HG02642 (cell line): ENCODE results near the gene CLDN20.

Experiments used
- ATAC-seq: cut with Tn5 transposase; IDR thresholded peaks from one replicate; pipeline ENCODE4 v1.9.1; 2021; ENCODE audit warnings: mild to moderate bottlenecking; ENCODE audit not compliant: unreplicated experiment, poor library complexity

Gene CLDN20

DNA sequence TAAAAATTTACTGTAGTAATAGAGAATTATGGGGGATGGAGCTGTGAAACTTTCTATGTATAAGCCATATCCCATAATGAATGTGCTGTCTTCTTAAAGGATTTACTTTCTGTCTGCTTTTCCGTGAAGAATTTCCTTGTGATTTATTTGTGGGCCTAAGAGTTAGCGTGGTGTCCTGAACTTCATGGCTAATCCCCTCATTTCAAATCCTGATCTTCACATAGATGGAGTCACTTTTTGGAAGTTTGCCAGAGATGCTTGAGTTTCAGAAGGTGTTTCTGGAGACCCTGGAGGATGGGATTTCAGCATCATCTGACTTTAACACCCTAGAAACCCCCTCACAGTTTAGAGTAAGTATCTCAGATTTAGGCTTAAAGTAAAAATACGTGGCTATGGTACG, 19.4 kb upstream of the CLDN20 start:
- no peak for ATAC-seq

DNA sequence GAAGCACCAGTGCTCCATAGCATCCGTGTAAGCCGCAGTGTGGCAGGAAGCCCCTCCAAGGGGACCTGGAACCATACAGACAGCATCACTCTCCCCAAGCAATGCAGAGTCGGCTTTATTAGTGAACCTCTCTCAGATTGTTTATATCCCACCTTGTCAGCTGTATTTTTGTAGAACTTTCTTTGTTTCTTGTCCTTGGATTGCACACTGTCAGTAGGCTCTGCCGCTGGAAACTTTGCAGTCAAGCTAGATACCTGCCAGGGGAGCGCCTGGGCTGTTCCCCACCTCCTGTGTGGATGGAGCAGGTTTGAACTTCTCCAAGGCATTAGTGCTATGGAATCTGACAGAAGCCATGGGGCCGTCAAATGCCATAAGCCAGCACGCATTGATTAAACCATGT, 18.6 kb upstream of the CLDN20 start:
- no peak for ATAC-seq

DNA sequence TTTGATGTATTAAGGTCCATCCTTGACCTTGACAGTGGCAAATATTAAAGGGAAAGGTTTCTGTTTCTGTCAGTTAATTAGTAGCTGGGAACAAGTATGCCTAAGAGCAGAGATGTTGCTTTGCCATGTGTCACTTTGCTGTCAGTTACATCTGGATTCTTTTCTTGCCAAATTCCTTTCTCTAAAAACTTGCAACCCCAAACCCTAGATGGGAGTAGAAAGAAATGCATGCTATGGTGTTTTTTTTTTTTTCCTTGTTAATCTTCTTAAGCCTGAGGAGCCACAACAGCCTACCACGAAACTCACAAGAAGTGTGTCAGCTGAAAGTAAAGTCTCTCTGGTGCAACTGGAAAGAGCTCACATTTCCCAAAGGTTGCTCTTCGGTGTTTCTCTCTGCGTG, 18.0 kb upstream of the CLDN20 start:
- no peak for ATAC-seq

DNA sequence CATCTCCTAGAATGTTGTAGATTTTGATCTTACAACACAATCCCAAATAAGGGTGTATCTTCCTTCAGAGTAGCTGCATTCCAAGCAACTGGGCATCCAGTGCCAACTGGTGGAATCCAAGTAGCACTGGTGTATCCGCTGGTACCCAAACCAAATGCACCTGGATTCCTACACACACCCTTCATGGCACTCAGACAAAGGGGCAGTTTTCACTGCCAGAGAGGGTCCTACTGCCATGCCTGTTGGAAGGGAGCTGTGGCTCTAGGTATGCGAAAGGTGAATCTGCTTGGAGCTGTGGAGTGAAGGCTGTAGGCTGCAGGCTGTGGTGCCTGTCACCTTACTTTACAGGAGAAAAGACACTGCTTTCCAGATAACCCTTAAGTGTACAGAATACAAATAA, 17.0 kb upstream of the CLDN20 start:
- no peak for ATAC-seq

DNA sequence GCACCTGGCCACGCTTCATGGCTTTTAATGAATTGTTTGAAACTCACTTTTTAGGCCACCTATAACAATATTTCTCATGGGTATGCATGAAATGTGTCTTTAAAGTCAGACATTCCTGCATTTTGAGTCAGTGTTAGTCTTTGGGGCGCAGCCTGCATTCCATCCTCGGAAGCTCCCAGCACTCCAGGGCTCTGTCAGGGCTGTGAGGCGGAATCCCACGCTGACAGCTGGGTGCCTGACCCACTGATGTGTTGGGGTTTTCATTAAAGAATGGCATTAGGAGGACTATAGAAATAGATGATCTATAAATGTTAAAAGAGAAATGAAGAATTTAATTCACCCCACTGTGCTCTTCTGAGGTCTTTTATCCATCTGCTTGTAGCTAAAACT, 16.2 kb upstream of the CLDN20 start:
- ATAC-seq: no peak

DNA sequence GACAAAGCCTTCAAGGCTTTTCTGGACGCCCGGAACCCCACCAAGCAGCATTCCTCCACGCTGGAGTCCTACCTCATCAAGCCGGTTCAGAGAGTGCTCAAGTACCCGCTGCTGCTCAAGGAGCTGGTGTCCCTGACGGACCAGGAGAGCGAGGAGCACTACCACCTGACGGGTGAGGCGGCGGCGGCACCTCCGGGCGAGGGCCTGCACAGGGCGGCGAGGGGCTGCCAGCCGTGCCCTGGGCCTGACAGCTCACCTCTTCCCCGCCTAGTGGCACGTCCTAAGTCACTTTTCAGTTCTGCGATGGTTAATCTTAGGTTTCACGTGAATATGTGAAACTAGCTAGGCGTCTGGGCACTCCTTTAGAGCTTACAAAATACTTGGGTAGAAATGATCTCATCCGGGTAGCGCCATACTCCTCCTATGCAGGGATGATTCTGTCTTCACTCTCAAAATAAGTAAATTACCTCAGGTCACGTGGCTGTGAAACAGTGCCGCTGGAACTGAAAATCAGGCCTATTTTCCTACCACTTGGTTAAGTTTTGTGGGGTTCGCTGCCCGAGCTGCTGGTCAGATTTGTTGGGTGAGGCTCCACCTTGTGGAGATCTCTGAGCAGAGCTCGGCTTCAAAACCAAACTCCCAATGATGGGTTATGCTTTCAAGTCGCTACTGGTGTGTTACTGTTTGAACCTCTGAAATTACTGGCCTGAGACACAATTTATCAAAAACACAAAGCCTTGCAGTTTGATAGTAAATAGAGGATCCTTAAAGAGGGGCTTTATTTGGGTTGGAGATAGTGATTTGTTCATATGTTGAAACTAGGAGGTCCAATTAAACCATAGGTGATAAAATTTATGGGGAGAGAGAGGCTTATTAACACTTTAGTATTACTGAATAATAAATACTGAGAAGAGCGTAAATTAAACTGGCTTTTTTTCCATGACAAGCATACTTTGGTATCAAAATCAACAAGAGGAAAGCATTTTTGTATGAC, 15.5 kb upstream of the CLDN20 start:
- ATAC-seq: no peak

DNA sequence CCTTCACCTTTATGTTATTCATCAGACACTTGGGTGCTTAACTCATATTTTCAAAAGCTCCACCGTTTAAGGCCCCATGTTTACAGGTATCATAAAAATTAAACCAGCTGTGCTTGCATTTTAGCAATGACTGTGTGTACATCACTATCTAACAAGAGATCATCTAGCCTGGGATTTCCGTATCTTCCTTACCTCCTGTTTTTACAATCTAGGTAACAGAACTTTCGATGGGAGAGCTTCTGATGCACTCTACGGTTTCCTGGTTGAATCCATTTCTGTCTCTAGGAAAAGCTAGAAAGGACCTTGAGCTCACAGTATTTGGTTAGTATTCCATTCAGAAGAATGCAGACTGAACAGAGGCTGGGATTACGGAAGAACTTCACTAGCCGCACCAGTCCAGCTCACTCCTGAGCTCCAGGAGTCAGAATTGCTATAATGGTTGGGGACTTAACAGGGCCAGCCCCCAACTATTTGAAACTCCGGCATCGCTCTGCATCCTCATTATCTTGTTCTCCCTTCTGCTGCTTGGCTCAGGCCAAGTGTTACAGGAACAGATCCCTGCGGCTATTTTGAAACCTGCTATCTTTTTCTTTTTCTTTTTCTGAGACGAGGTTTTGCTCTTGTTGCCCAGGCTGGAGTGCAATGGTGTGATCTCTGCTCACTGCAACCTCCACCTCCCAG, 13.0 kb upstream of the CLDN20 start:
- ATAC-seq: no peak

DNA sequence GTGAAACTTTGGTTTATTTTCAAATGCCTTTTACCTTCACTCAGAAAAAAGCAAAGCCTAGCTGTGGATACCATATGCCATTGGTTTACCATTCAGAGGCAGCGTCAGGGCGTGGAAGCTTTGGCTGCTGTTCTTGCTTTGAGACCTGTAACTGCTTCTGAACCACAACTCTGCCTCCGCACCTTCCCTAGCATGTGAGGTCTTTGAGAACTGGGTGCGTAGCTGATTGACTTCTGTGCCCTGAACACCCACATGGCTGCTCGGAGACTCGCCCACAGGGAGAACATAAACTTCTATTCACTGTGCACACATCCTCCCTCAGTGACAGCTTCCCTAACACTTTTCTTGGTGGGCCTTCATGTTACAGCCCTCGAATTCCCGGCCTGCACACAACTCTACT, 11.2 kb upstream of the CLDN20 start:
- no peak for ATAC-seq

DNA sequence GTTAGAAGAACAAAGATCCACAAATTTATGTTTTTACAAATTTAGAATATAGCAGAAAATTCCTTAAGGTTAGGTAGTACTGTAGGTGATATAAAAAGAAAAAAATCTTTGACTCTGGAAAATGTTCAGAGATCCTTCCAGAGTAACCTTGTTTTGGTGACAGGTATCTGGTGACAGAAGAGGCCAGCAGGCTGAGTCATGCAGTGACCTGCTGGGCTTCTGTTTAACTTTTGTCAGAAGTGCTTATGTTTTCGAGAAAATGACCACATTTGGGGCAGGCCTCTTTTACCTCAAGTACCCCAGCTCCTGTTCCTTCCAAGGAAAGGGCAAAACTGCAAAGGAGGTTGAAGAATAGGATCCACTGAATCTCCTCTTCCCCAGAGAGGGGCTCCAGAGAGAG, 10.5 kb upstream of the CLDN20 start:
- ATAC-seq: no peak

DNA sequence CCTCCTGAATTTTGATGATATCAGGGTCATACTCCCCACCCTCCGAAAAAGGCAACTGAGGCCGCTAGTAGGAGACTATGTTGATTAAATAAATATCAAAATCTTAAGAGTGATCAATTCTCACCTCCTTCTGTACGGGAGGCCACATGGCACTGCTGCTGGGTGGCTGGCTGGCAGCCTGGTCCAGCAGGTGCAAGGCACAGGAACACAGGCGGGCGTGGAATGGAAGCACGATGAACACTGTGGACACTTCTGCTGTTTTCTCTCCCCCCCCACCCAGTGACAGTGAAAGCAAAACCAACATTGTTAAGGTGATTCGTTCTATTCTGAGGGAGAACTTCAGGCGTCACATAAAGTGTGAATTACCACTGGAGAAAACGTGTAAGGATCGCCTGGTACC, 9.7 kb upstream of the CLDN20 start:
- no peak for ATAC-seq

DNA sequence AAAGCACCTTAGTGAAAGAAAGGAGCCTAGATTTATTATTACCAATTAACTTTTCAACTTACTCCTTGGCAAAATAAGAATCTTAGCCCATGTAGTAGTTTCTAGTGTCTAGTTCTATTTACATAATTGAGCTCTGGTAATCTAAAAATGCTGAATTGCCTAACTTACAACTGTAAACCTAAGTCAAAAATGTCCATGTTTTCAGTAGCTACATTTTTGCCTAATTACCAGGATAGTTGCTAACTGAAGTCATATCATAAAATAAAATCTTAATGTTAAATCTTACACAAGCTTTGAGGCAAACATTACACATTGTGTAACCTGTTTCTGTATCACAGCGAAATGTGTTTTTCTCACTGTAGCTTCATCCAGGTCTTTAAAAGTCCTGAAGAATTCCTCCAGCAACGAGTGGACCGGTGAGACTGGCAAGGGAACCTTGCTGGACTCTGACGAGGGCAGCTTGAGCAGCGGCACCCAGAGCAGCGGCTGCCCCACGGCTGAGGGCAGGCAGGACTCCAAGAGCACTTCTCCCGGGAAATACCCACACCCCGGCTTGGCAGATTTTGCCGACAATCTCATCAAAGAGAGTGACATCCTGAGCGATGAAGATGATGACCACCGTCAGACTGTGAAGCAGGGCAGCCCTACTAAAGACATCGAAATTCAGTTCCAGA, 7.6 kb upstream of the CLDN20 start:
- no peak for ATAC-seq

DNA sequence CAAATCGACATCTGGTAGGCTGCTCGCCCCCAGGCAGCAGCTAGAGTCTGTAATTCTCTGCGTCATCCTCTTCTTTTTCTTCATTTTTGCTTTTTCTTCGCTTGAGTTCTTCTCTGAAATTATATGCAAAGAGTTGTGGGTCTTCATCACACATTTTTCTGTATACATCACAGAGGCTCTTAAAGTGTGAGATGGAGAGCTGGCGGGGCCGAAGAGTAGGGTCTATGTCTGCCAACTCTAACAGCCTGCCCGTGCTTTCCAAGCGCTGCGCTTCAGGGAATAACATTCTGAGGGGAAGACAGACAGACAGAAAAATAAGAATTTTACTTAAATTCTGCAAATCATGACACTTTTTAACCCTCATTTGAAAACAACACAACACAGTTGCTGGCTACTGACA, 6.0 kb upstream of the CLDN20 start:
- no peak for ATAC-seq

DNA sequence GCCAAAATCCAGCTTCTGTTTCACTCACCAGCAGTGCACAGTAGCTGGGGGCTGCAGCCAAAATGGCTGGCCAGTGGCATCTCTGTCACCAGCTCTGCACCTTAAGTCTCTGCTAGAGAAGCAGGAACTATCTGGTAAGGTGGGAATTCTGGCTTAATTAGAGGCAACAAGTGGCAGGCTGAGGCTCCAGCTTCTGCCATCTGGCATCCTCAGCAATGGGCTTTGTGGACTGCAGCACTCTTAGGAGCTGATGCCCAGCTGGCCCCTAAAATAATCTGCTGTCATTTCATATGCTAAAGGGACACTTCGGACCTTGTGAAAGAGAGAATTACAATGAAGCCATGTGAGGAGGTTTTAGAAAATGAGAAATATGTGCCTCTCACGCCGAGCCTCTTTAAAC, 4.6 kb upstream of the CLDN20 start:
- no peak for ATAC-seq

DNA sequence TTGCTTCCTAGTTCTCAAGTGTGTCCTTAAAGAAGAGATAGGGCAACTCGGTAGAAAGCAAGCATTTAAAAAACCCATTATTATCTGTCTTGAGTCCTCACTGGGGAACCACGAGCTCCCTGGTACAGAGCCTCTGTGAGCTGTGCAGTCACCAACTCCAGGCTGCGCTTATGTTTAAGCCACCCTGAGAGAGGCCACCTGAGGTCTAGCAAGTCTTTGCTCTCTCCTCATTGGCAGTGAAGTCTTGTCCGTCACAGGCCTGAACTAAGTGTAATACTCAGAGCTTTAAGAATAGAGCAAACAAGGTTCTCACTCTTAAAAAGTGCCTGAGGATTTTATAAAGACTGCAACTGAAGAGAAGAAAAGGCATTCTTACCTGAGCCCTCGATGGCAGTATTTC, 3.9 kb upstream of the CLDN20 start:
- no peak for ATAC-seq

DNA sequence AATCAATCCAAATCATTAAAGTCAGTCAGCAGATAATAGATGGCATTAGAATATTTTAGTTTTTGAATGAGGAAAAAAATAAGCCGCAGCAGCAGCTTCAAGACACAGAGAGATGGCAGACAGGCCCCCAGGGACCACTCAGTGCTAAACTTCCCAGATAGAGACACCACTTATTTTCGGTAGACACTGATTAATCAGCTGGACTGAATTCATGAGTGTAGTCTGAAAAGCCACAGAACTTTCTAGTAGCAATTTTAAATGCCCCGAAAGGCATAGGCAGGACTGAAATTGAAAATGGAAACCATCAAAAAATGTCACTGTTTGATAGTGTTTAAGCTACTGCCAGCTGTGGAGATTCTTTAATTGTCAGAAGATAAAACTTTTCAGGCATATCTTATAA, 3.1 kb upstream of the CLDN20 start:
- no peak for ATAC-seq

DNA sequence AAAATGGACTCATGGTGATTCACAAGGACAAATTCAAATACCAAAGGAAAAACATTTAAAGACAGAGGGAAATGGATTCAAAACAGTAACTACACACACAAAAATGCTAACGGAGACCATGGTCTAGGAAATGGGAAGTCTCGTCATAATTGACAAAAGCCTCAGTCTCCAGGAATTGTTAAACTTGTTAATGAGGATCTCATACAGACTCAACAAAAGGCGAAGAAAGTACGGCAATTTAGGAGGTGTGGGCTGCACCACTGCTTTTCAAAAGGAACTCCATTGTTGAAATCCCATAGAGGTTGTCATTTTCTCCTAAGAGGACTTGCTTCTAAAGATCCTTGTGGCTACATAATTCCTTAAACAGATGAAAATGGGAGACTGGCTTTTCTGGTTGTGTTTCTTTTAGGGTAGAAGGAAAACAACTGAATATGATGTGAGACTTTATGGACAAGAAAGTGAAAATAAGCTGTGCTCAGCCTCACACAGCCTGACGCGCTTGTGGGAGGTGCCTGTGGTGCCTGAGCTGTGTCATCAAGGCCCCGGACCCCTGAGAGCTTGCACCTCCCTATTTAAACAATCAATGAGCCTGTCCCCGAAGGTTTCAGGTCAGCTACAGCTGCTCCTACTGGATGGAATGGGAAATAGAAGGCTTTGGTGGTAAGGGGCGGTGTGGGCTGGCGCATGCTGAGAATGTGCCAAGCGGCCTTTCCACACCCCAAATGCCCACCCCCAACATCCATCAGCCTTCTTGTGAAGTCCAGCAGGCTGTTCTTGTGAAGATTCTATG, 2.5 kb upstream of the CLDN20 start:
- ATAC-seq: no peak

DNA sequence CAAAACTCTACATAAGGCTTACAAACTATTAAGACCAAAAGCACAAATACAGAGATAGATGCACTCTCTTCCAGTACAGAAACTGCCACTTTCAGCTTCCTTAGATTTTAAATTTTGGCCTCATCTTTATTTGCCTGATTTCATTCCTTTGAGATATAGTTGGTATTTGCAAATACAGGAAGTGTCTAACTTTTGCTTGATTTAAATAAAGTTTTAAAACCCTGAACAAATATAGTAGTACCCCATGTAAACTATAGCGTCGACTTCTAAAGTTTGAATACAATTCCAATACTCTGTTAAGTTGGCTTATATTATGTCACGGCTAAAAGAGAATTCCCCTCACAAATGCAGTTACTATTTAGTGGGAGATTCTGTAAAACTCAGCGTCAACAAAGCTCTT, 1.2 kb upstream of the CLDN20 start:
- ATAC-seq: no peak

DNA sequence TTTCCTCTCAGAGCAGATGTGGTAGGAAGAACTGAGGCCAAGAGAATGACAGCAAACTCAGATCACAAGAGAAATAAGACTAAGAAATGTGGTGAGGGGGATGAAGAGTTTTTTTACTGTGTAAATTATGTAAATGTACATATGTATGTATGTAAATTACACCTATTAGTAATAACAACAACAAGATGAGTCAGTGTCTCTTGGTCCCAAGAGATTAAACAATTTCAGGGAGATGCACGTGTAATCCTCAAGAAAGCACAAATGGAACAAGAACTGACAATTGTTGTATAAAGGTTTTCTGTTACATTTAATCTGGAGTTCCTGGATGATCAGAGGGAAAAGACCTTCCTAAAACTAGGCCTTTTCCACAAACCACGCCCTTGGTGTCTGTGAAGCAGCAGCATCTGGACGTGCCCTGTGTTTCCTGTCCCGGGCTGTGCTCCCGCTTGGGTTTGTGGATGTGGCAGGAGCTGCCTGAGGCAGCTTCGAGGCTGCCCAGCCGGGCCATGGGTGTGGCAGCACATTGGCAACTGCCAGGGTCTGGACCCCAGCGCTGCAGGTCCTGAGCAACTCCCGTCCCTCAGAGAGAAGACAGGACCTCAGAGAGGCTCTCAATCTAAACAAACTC, 994 bp downstream of the CLDN20 start:
- ATAC-seq: no peak

DNA sequence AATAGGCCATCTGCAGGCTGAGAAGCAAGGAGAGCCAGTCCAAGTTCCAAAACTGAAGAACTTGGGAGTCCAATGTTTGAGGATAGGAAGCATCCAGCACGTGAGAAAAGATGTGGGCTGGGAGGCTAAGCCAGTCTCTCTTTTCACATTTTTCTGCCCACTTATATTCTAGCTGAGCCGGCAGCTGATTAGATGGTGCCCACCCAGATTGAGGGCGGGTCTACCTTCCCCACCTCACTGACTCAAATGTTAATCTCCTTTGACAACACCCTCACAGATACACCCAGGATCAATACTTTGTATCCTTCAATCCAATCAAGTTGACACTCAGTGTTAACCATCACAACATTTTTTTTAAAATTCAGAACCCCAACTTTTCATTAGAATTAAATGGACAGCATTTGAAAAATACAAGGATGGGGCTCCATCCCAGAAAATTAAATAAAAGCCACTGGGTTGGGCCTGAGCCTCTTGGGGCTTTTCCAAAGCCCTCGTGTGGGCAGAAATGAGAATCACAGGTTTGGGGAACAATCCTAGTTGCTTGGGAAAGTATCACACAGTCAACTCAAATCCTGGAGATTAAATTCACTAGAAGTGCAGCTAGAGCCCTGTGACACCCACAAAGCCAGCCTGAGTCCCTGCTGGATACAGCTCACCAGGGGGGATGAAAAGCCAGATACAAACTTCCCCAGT, 2.2 kb downstream of the CLDN20 start:
- no peak for ATAC-seq
